Stimulated activated CD4-positive, alpha-beta T cell treated with anti-CD3 and anti-CD28 coated beads, TNF-alpha, amount 100 ng/mL, for 4 hours (primary cell): ENCODE measurements around the gene IGFL2.
"Not testable (repeated sequence)": the region's sequence is repeated elsewhere in the genome, so short reads cannot be mapped to it uniquely, and the experiment has no call there.

ENCODE experiments used
- DNase-seq, 3 experiments: peaks; one replicate each; pipeline ENCODE4 v3.0.0-alpha.2; 2020; ENCODE audit warnings: low read depth in 3 of 3

The IGFL2 gene

DNA sequence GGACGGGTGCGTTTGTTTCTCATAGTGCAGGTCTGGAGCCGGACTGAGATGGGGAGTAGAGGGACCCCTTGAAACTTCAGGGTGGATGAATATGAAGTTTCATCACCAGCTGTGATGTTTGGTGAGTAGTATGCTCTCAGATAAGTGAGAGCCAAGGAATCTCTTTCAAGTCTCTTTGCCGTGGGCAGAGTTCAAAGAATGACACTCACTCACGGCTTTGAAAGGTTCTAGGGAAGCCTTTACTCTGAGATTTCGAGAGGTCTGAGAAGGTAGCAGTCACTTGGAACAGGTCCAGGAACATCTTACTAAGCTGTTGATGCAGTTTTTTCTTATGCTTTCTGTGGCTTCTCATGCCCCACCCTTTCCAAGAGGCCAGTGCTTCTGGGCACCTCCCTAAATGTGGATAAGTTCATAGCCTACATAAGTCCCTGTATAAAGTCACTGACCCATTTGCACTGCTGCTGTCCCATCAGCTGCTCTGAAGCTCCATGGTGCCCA, at the start of gene IGFL2:
Gene IGFL2, plus strand, starts transcription at position 448 of the 498 bp plus-strand sequence. Its CDS starts 41 bp downstream, at position 489.
- DNase-seq: no peak

GRCh38 chr19:46100344-46100743, 47.7 kb upstream of the IGFL2 start:
- no peak for DNase-seq

GRCh38 chr19:46101293-46101692, 46.7 kb upstream of the IGFL2 start:
- DNase-seq: no peak

DNA sequence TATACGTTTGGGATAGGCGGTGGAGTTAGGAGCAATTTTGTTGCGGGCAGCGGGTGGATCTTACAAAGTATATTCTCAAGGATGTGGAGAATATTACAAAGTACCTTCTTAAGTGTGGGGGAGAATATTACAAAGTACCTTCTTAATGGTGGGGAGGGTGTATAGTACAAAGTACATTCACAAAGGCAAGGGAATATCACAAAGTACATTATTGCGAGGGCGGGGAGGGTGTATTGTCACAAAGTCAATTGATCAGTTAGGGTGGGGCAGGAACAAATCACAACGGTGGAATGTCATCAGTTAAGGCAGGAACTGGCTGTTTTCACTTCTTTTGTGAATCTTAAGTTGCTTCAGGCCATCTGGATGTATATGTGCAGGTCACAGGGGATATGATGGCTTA, 45.7 kb upstream of the IGFL2 start:
- DNase-seq: not testable (repeated sequence)

DNA sequence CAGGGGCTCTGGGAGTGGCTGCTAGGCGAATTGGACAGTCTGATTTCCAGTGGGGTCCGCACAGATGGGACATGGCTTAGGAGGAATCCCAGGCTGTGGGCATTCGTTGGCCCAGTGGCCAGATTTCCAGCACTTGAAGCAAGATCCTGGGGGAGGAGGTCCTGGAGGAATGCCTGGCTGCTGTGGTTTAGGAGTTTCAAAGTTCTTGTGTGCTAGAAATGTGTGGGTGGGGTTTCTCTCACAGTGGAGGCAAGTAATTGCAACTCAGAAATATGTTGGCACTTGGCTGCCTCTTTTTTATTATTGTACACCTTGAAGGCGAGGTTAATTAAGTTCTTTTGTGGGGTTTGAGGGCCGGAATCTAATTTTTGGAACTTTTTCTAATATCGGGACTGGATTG, 40.7 kb upstream of the IGFL2 start:
- no peak for DNase-seq

DNA sequence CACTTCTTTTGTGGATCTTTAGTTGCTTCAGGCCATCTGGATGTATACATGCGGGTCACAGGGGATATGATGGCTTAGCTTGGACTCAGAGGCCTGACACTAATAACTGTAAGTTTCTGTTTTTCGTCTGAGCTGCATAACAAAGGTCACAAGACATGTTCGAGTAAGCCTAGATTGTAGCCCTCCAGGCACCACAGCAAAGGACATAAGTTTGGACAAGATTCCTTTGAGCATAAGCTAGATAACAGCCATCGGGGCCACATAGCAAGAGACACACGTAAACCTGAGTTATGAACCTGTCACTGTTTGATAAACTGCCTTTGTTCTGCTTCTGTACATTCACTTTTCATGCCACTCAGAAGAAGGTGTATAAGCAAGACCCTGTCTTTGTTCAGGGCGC, 38.2 kb upstream of the IGFL2 start:
- DNase-seq: no peak

DNA sequence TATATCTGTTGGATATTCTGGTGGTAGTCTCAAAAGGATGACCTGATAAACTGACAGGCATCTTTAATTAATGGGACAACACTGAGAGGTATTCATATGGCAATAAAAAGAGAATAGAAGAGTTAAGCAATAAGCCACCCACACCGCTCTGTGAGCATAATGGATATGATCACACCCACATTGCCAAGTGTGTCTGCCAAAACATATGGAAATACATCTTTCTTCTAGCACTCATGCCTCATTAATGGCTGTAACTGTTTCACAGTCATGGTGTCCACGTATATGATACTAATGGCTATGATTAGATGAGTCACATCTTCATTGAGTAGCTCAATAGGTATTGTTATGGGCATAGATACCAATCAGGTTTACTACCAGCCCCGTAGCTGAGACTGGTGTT, 36.7 kb upstream of the IGFL2 start:
- DNase-seq: no peak

DNA sequence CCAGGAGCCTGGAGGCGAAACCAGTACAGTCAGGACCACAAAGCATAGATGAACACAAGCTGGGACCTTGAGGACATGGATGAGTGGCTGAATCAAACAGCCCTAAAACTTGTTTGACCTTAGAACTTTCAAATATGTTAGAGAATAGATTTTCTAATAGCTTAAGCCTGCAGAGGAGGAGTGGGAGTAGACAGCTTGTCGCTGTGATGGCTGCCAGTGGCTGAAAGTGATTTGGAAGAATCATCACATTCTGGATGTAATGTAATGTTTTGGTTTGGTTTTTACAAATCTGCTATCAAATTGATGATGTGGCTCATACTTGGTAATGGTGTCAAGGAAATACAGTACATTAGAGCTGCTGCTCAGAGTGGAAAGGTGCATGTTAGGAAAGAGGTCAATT, 35.5 kb upstream of the IGFL2 start:
- DNase-seq: no peak

DNA sequence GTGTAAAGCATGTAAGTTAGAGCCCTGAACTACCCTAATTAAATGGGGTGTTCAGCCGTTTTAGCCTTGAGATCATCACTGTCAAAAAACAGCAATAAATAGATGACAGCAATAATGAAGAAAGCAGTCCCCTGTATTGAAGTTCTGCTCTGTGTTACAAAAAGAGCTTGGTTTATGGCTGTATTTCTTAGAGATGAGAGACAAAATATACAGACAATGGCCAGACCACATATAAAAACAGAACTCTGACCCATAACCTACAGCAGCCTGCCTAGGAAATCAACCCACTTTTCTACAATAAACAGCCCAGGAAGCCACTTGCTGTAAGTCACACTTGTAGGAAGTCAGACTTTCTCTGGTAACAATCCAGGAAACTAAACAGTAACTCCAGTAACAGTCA, 34.3 kb upstream of the IGFL2 start:
- DNase-seq: no peak

DNA sequence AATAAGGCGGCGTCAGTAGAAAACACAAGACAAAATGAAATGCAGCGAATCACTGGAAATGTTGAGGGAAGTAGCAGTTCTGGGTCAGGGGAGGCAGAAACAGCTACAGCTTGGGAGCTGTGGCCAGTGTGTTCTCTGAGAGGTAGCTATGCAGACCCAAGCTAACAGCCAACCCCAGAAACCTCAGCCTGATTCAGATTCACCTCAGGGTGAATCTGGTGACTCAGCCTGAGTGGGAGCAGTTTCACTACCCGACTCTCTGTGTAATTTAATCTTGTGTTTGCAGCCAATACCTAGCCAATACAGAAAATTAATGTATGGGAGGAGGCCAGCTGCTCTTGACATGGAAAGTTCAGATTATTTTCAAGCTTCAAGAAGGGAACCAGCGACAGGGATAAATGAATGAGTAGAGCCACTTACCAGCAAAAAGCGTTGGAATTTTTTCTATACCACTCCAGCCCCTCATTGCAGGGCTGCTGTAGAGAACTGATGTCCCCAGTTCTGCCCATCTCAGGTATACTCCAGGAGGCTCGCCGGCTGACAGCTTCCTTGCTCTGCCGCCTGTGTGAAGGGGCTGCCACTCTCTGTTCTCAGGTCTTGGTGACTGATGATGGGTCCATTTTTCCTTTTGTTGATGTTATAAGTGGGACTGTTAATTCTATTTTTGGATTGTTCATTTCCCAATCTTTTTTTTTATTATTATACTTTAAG, 32.5 kb upstream of the IGFL2 start:
- no peak for DNase-seq

- no peak for DNase-seq
These were observed 31.9 kb upstream of the IGFL2 start for GRCh38 chr19:46116121-46116520.

DNA sequence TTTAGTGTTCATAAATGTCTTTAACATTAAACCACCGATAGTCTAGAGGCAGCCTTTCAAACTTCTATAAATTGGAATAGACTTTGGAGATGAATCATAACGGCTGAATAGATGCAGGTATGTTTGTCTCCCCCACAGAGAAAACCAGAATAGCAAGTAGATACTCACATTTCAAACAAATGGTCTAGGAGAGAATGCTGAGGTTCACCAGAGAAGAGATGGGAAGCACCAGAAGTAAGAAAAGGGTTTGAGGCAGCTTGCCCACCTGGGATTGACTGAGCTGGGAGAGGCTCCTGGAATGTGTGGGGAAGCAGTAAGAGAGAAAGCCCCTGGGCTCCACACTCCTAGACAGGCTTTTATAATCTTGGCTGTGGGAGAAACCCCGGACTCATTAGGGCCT, 29.9 kb upstream of the IGFL2 start:
- no peak for DNase-seq

DNA sequence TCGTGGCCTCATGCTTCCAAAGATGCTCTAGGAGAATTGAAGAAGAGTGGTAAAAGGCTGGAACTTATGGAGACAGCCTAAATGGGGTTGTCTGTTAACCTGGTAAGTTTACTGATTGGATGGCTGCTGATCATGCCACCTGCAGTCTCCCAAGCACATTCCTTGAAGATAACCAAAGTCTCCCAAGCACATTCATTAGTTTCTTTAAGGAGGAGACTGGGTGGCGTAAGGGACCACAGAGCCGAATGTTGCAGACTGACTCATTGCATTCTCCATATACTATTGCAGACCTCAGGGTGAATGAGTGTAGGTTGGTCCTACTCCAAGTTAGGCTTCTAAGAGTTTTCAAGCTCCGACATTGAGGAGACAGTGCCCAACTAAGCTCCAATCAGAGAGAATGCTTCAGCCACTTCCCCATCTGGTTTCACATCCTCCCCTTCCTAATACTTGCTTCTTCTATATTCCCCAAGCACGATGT, 23.4 kb upstream of the IGFL2 start, which contains the start of gene IGFL3:
Gene IGFL3, minus strand, starts transcription at position 51 of the 478 bp plus-strand sequence. Its CDS starts 39 bp downstream, at position 12.
- DNase-seq: no peak

DNA sequence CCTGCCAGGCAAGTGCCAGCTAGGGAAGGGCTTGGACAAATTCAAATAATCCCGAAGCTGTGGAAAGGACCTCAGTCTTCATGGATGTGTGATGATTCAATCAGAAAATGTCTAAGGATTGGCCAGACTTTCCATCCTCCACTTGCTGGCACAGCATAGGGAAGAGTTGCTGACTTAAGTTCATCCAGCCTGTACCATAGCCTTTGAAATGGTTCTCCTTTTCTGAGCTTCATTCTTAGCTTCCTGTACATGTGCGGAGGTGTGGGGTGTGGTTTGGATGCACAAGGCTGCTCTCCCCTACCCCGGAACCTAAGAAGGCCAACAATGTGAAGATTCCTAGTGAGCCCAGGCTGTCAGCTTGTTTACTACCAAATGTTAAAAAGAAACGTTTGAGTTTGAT, 22.6 kb upstream of the IGFL2 start:
- no peak for DNase-seq

- DNase-seq: no peak
These were observed 21.9 kb upstream of the IGFL2 start for GRCh38 chr19:46126086-46126580.

- no peak for DNase-seq
These were observed 16.4 kb upstream of the IGFL2 start for GRCh38 chr19:46131485-46132143.

DNA sequence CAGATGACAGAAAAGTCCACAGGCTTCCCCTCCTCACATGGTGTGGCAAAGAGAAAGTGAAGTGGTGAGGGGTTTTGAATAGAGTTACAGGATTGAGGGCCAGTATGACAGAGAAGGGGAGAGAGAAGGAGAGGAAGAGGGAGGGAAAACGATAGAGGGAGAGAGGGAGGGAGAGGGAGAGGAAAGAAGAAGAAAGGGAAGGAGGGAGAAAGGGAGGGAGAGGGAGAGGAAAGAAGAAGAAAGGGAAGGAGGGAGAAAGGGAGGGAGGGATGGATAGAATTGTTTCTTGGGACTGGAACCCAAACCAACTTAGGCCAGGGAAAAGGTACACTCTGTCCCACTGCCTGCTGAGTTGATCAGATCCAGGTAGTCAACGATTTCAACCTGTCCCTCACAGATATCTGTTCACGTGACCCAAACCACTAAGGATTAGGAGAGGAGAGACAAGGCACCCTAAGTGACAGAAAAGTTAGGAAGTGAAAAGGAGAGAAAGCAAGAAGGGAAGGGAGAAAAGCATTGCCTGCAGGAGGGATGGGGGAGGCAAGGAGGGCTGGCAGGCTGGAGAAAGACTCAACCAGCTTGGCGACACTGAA, 15.4 kb upstream of the IGFL2 start:
- DNase-seq: no peak

GRCh38 chr19:46133101-46133627, 14.9 kb upstream of the IGFL2 start:
- no peak for DNase-seq

DNA sequence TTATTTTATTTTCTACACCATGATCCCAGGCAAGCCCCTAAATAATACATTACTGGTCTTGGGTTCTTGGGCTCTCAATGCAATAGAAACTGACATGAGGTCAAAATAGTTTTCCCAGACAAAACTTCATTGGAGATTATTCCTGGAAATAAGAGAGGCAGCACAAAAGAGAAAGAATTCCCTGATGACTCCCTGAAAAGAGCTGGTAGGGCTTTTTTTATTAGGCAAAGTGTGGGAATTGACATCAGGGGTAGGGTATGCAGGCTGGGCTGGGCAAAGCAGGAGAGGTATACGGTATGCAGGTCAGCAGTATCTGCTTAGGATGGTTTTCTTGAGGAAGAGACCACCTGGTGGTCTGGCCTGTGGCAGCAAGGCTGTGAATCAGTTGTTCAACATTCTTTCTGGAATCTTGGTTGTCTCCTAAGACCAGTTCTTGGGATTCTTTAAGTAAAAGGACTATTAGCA, 14.2 kb upstream of the IGFL2 start:
- no peak for DNase-seq

DNA sequence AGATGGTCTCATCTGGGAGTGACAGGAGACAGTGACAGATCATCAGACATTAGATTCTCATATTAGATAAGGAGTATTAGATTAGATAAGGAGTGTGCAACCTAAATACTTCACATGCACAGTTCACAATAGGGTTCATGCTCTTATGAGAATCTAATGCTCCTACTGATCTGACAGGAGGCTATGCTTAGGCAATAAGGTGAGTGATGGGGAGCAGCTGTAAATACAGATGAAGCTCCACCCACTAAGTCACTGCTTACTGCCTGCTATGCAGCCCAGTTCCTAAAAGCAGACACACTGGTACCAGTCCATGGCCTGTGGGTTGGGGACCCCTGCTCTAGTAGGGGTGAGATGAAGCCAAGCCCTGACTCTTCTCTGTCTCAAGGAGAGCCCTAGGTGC, 13.5 kb upstream of the IGFL2 start:
- DNase-seq: no peak

GRCh38 chr19:46137915-46138473, 10.0 kb upstream of the IGFL2 start:
- DNase-seq: no peak

DNA sequence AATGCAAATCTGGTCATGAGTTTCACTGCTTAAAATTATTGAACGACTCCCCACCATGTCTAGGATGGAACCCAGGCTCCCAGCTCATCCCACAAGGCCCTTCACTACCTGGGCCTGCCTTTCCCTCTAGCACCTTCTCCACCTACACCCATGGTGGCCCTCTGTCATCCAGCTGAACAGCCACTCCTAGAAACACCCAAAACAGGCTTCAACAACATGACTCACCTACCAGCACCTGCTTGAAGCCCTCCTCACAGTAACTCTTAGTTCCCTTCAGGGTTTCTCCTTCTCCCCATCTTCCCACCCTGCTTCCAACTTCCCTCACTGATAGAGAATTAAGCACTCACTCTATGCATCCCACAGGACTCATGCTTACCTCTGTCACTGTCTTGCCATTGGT, 6.6 kb upstream of the IGFL2 start:
- no peak for DNase-seq
